Transverse colon (tissue), 4 donors: ENCODE results near the gene CIAPIN1.

Experiments used
- EP300 ChIP-seq: sonication (generic); formaldehyde crosslinking; IDR thresholded peaks from one replicate; pipeline ENCODE4 v1.6.1; 2017; ENCODE audit warnings: antibody characterized with exemption, low read depth
- POLR2A ChIP-seq: fragments of 450-650 bp; IDR thresholded peaks from one replicate; pipeline ENCODE4 v1.6.1; 2016; ENCODE audit warnings: antibody characterized with exemption, mild to moderate bottlenecking, moderate library complexity
- POLR2AphosphoS5 ChIP-seq, 3 donors: sonication (generic); formaldehyde crosslinking; IDR thresholded peaks; one replicate each; pipeline ENCODE4 v1.6.1; 2016; ENCODE audit warnings: antibody characterized with exemption in 3 of 3
- TF ChIP-seq, protein P1 (sequence below), 5 experiments: fragments of 200-600 bp in 3 of 5; fragments of 450-650 bp in 2 of 5; sonication (generic) in 3 of 5; IDR thresholded peaks; 1 replicate in 2 of 5; 2 replicates in 3 of 5; pipeline ENCODE4 v1.5.1; 2016 to 2017; ENCODE audit warnings: antibody characterized with exemption in 5 of 5, inconsistent platforms in 3 of 5, mild to moderate bottlenecking in 2 of 5, moderate library complexity in 1 of 5

DNA sequence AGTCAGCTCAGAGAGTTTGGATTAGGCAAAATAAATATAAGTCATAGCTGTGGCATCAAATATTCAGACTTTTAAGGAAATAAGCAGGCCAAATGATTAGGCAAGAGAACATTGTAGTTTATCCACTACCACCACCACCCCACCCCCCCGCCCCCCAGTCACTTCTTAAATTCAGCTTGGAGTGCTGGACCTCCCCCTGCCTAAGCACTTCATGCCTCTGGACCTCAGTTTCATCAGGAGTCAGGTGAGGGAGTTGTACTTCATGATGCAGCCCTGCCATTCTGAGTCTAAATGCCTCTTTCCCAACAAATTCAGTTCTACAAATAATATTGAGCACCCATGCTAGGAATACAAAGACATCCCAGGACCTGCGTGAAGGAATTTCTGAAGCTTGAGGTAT is 17.3 kb upstream of the CIAPIN1 start:
- TF ChIP-seq, protein P1, sequence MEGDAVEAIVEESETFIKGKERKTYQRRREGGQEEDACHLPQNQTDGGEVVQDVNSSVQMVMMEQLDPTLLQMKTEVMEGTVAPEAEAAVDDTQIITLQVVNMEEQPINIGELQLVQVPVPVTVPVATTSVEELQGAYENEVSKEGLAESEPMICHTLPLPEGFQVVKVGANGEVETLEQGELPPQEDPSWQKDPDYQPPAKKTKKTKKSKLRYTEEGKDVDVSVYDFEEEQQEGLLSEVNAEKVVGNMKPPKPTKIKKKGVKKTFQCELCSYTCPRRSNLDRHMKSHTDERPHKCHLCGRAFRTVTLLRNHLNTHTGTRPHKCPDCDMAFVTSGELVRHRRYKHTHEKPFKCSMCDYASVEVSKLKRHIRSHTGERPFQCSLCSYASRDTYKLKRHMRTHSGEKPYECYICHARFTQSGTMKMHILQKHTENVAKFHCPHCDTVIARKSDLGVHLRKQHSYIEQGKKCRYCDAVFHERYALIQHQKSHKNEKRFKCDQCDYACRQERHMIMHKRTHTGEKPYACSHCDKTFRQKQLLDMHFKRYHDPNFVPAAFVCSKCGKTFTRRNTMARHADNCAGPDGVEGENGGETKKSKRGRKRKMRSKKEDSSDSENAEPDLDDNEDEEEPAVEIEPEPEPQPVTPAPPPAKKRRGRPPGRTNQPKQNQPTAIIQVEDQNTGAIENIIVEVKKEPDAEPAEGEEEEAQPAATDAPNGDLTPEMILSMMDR (IDR thresholded peaks at IDR 0.05), result no peak
- TF ChIP-seq POLR2A (no peak), POLR2AphosphoS5 (IDR thresholded peaks at IDR 0.05) (no peak), EP300 (no peak)
